ENCODE measurements around the gene THSD7A. TPM values are rescaled to one million over a fixed set of nuclear protein-coding genes. Genes with fewer than 3 reads are reported as not detected.
A peak's percentile ranks its signal among the peaks of the same experiment; 100 is the strongest.

Gene THSD7A
- total RNA-seq, 1 donor from 2014 or later: 0.26 TPM

GRCh38 chr7:11776039-11776438, 56.0 kb downstream of the THSD7A start:
- Histone ChIP-seq H3K27me3 (ENCODE audit: control insufficient read depth, insufficient read depth, low read length) (no peaks in the 10 kb centered on the region), H3K4me3 (ENCODE audit: low read depth, low read length) (no peak overlapping the region), H3K36me3 (ENCODE audit: control insufficient read depth, insufficient read depth, low read length) (no peaks in the 10 kb centered on the region)
- FAIRE-seq: no peak
- no peak for TF ChIP-seq CTCF (IDR thresholded peaks at IDR 0.05; ENCODE audit: insufficient read depth, low read length, severe bottlenecking)
- DNase-seq (ENCODE audit: low read depth): no peak

GRCh38 chr7:11775401-11775800, 56.6 kb downstream of the THSD7A start:
- Histone ChIP-seq H3K36me3 (ENCODE audit: control insufficient read depth, insufficient read depth, low read length) (no peaks in the 10 kb centered on the region), H3K4me3 (ENCODE audit: low read depth, low read length) (no peak overlapping the region), H3K27me3 (ENCODE audit: control insufficient read depth, insufficient read depth, low read length) (no peaks in the 10 kb centered on the region)
- no peak for TF ChIP-seq CTCF (IDR thresholded peaks at IDR 0.05; ENCODE audit: insufficient read depth, low read length, severe bottlenecking)
- FAIRE-seq (no peak), DNase-seq (ENCODE audit: low read depth) (no peak)

- Histone ChIP-seq H3K4me3 (ENCODE audit: low read depth, low read length) (no peak overlapping the region), H3K36me3 (ENCODE audit: control insufficient read depth, insufficient read depth, low read length) (no peaks in the 10 kb centered on the region), H3K27me3 (ENCODE audit: control insufficient read depth, insufficient read depth, low read length) (no peaks in the 10 kb centered on the region)
- FAIRE-seq: no peak
- TF ChIP-seq CTCF (IDR thresholded peaks at IDR 0.05; ENCODE audit: insufficient read depth, low read length, severe bottlenecking): no peak
- DNase-seq (ENCODE audit: low read depth): no peak
These were observed 63.7 kb downstream of the THSD7A start for GRCh38 chr7:11768263-11768662.

GRCh38 chr7:11767148-11767547, 64.8 kb downstream of the THSD7A start:
- no peak overlapping the region for H3K4me3 ChIP-seq (ENCODE audit: low read depth, low read length)
- FAIRE-seq: no peak
- H3K27me3 ChIP-seq (ENCODE audit: control insufficient read depth, insufficient read depth, low read length): no peaks in the 10 kb centered on the region
- H3K36me3 ChIP-seq (ENCODE audit: control insufficient read depth, insufficient read depth, low read length): no peaks in the 10 kb centered on the region
- DNase-seq (ENCODE audit: low read depth): no peak
- no peak for TF ChIP-seq CTCF (IDR thresholded peaks at IDR 0.05; ENCODE audit: insufficient read depth, low read length, severe bottlenecking)

GRCh38 chr7:11760372-11760771, 71.6 kb downstream of the THSD7A start:
- FAIRE-seq (no peak), DNase-seq (ENCODE audit: low read depth) (peak; percentile 37)
- Histone ChIP-seq H3K27me3 (ENCODE audit: control insufficient read depth, insufficient read depth, low read length) (no peaks in the 10 kb centered on the region), H3K4me3 (ENCODE audit: low read depth, low read length) (no peak overlapping the region), H3K36me3 (ENCODE audit: control insufficient read depth, insufficient read depth, low read length) (no peaks in the 10 kb centered on the region)
- no peak for TF ChIP-seq CTCF (IDR thresholded peaks at IDR 0.05; ENCODE audit: insufficient read depth, low read length, severe bottlenecking)

- Histone ChIP-seq H3K36me3 (ENCODE audit: control insufficient read depth, insufficient read depth, low read length) (no peaks in the 10 kb centered on the region), H3K4me3 (ENCODE audit: low read depth, low read length) (no peak overlapping the region), H3K27me3 (ENCODE audit: control insufficient read depth, insufficient read depth, low read length) (no peaks in the 10 kb centered on the region)
- FAIRE-seq: no peak
- no peak for TF ChIP-seq CTCF (IDR thresholded peaks at IDR 0.05; ENCODE audit: insufficient read depth, low read length, severe bottlenecking)
- DNase-seq (ENCODE audit: low read depth): no peak
These were observed 73.3 kb downstream of the THSD7A start for GRCh38 chr7:11758627-11759111.

Data from bronchial epithelial cell (primary cell).